ENCODE measurements around the gene BCL7C. TPM values are rescaled to one million over a fixed set of nuclear protein-coding genes. Genes with fewer than 3 reads are reported as not detected.
A peak's percentile ranks its signal among the peaks of the same experiment; 100 is the strongest.

Gene BCL7C
- total RNA-seq, 2 donors from 2014 or later, result 64.7 to 67.6 TPM

DNA sequence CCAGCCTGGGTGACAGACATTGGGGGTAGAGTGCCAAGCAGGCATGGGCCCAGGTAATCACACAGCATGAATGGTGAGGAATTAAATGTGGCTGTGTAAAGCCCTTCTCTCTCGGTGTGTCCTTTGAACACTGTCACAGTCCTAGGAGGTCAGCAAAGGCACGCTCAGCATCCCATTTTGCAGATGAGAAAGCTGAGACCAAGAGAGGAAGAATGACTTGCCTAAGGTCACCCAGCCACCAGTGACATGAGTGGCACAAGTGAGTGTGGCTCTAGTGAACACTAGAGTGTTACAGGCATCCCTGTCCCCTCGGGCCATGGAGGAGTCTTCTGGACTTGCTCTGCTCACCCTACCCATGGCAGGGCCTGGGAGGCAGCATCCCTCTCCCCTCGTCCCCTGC lies 13.2 kb upstream of the BCL7C start:
- no peaks in the 10 kb centered on the region for H3K36me3 Mint-ChIP-seq (ENCODE audit: low read depth)
- TF ChIP-seq CTCF (conservative IDR thresholded peaks at IDR 0.05), result no peak
- Histone ChIP-seq H3K27ac (ENCODE audit: low read depth, low read length) (no peak overlapping the region), H3K36me3 (ENCODE audit: control insufficient read depth, insufficient read depth, low read length) (no peaks in the 10 kb centered on the region), H3K27me3 (ENCODE audit: control insufficient read depth, insufficient read depth, low read length, poor library complexity, severe bottlenecking) (no peaks in the 10 kb centered on the region), H3K9me3 (ENCODE audit: control insufficient read depth, low read length) (no peaks in the 10 kb centered on the region), H3K4me1 (ENCODE audit: control insufficient read depth, insufficient read depth, low read length) (peaks cover 9% of the 10 kb centered on the region), H3K4me3 (ENCODE audit: low read length) (no peak overlapping the region), H3K9ac (ENCODE audit: extremely low read depth, low read length, poor library complexity, severe bottlenecking) (no peak overlapping the region)
- DNase-seq, result no peak
- peaks cover 8% of the 10 kb centered on the region for H3K27me3 Mint-ChIP-seq (ENCODE audit: insufficient read depth)
- H3K4me1 Mint-ChIP-seq, result peaks cover 15% of the 10 kb centered on the region
- H3K27ac Mint-ChIP-seq, result no peak overlapping the region
- 87 to 88% methylated on average over 3 to 4 of the region's 4 CpGs for WGBS, 2 experiments (ENCODE audit: insufficient coverage in 1 of 2, insufficient read length in 1 of 2)
- no peaks in the 10 kb centered on the region for H3K9me3 Mint-ChIP-seq
- H3K4me3 Mint-ChIP-seq, result no peak overlapping the region

DNA sequence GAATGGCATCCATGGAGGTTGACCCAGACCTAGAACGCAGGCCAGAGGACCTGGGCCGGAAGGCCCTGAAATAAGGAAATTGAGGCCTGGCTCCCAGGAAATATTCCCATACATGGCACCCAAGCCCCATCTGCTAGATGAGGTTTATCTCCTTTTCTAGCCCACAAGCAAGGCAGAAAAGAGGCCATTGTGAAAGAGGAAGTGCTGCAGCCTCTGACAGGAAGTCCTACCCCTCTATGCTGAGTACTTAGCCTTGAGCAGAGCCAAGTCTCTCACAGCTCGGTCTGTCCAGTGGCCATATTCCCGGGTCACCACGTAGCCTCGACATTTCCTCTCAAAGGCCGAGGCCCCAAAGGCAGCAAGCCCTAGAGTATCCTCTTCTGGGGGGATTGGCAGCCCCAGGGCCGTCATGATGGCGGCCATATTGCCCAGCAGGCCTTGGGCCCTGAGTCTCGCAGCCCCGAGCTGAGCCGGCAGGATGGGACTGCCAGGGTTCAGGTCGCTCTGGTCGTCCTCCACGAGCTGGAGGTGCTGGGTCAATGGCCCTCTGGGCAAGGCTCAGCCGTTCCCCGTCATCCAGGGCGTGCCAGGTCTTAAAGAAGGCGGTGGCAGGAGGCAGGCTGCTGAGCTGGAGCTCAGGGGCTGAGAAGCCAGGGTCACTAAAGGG lies 10.4 kb upstream of the BCL7C start:
- no peaks in the 10 kb centered on the region for H3K36me3 ChIP-seq (ENCODE audit: control insufficient read depth, insufficient read depth, low read length)
- H3K4me1 ChIP-seq (ENCODE audit: control insufficient read depth, insufficient read depth, low read length), result no peaks in the 10 kb centered on the region
- Mint-ChIP-seq H3K4me3 (no peak overlapping the region), H3K27me3 (ENCODE audit: insufficient read depth) (peaks cover 9% of the 10 kb centered on the region), H3K36me3 (ENCODE audit: low read depth) (no peaks in the 10 kb centered on the region), H3K9me3 (no peaks in the 10 kb centered on the region), H3K4me1 (peaks cover 4% of the 10 kb centered on the region), H3K27ac (no peak overlapping the region)
- no peak overlapping the region for H3K4me3 ChIP-seq (ENCODE audit: low read length)
- no peaks in the 10 kb centered on the region for H3K27me3 ChIP-seq (ENCODE audit: control insufficient read depth, insufficient read depth, low read length, poor library complexity, severe bottlenecking)
- H3K9me3 ChIP-seq (ENCODE audit: control insufficient read depth, low read length), result no peaks in the 10 kb centered on the region
- H3K27ac ChIP-seq (ENCODE audit: low read depth, low read length), result no peak overlapping the region
- WGBS, 2 experiments (ENCODE audit: insufficient coverage in 1 of 2, insufficient read length in 1 of 2), result 91 to 98% methylated on average over 17 to 19 of the region's 19 CpGs
- no peak overlapping the region for H3K9ac ChIP-seq (ENCODE audit: extremely low read depth, low read length, poor library complexity, severe bottlenecking)
- DNase-seq, result no peak
- TF ChIP-seq CTCF (conservative IDR thresholded peaks at IDR 0.05), result no peak

- Histone ChIP-seq H3K27ac (ENCODE audit: low read depth, low read length) (no peak overlapping the region), H3K36me3 (ENCODE audit: control insufficient read depth, insufficient read depth, low read length) (no peaks in the 10 kb centered on the region), H3K4me1 (ENCODE audit: control insufficient read depth, insufficient read depth, low read length) (no peaks in the 10 kb centered on the region), H3K4me3 (ENCODE audit: low read length) (no peak overlapping the region), H3K27me3 (ENCODE audit: control insufficient read depth, insufficient read depth, low read length, poor library complexity, severe bottlenecking) (no peaks in the 10 kb centered on the region), H3K9me3 (ENCODE audit: control insufficient read depth, low read length) (no peaks in the 10 kb centered on the region), H3K9ac (ENCODE audit: extremely low read depth, low read length, poor library complexity, severe bottlenecking) (no peak overlapping the region)
- no peak for DNase-seq
- no peaks in the 10 kb centered on the region for H3K9me3 Mint-ChIP-seq
- no peaks in the 10 kb centered on the region for H3K36me3 Mint-ChIP-seq (ENCODE audit: low read depth)
- WGBS, 2 experiments (ENCODE audit: insufficient coverage in 1 of 2, insufficient read length in 1 of 2), result 92 to 97% methylated on average over 4 of the region's 4 CpGs
- H3K4me1 Mint-ChIP-seq, result peaks cover 4% of the 10 kb centered on the region
- peaks cover 5% of the 10 kb centered on the region for H3K27me3 Mint-ChIP-seq (ENCODE audit: insufficient read depth)
- TF ChIP-seq CTCF (conservative IDR thresholded peaks at IDR 0.05), result no peak
- no peak overlapping the region for H3K4me3 Mint-ChIP-seq
- H3K27ac Mint-ChIP-seq, result peak overlapping the region; percentile 1
Measured at GRCh38 chr16:30903596-30903995, 9.7 kb upstream of the BCL7C start.

Data from endodermal cell (in vitro differentiated cells).